HEK293 (cell line): ENCODE results near the gene HOXB9.

ENCODE experiments used
- CTCF ChIA-PET: fragments of 350-600 bp; formaldehyde crosslinking; extraction: SDS; loops from one replicate; lab custom pipeline; 2021; ENCODE audit warnings: antibody characterized with exemption; lab: Yijun Ruan, JAX
- POLR2A ChIA-PET: fragments of 300-600 bp; formaldehyde crosslinking; extraction: SDS; loops from one replicate; lab custom pipeline; 2020; ENCODE audit warnings: antibody characterized with exemption, inconsistent platforms; lab: Yijun Ruan, JAX
- H3K27ac ChIP-seq: fragments of 200-500 bp; sonication (Bioruptor generic); 2 replicates; pipeline ENCODE4 v1.5.1; 2014; ENCODE audit warnings: low read depth, low read length, control low read depth, inconsistent platforms; ENCODE audit errors: extremely low read depth
- H3K36me3 ChIP-seq, 2 experiments: fragments of 200-500 bp in 1 of 2; sonication (Bioruptor generic) in 1 of 2; 1 replicate in 1 of 2; 2 replicates in 1 of 2; pipeline ENCODE4 v1.5.1; 2014 to 2017; ENCODE audit warnings: inconsistent platforms in 2 of 2, low read length in 2 of 2; ENCODE audit not compliant: control insufficient read depth in 2 of 2, insufficient read depth in 1 of 2
- H3K4me1 ChIP-seq: fragments of 200-500 bp; sonication (Bioruptor generic); 2 replicates; pipeline ENCODE4 v1.5.1; 2014; ENCODE audit warnings: mild to moderate bottlenecking, low read length, inconsistent platforms; ENCODE audit not compliant: control insufficient read depth, insufficient read depth
- H3K4me3 ChIP-seq: 2 replicates; pipeline ENCODE4 v1.5.1; 2011; ENCODE audit warnings: low read depth, mild to moderate bottlenecking, control low read depth, low read length, moderate library complexity
- H3K9me3 ChIP-seq: fragments of 200-500 bp; sonication (Bioruptor generic); 2 replicates; pipeline ENCODE4 v1.5.1; 2014; ENCODE audit warnings: low read depth, low read length, inconsistent platforms; ENCODE audit not compliant: control insufficient read depth, insufficient read depth
- KLF8 ChIP-seq: fragments of 450-650 bp; formaldehyde crosslinking; IDR thresholded peaks from 2 replicates; pipeline ENCODE4 v1.5.1; 2016; ENCODE audit warnings: missing biosample characterization, missing genetic modification characterization
- OSR2 ChIP-seq: fragments of 450-650 bp; formaldehyde crosslinking; IDR thresholded peaks from 2 replicates; pipeline ENCODE4 v1.5.1; 2016; ENCODE audit warnings: missing biosample characterization, missing genetic modification characterization
- PRDM2 ChIP-seq: fragments of 450-650 bp; formaldehyde crosslinking; IDR thresholded peaks from 2 replicates; pipeline ENCODE4 v1.5.1; 2016; ENCODE audit warnings: missing biosample characterization, missing genetic modification characterization, borderline replicate concordance
- ZBTB26 ChIP-seq: fragments of 450-650 bp; formaldehyde crosslinking; optimal IDR thresholded peaks from 2 replicates; pipeline ENCODE3; 2016; ENCODE audit warnings: missing biosample characterization, mild to moderate bottlenecking, missing genetic modification characterization
- ZBTB44 ChIP-seq: fragments of 450-650 bp; IDR thresholded peaks from 2 replicates; pipeline ENCODE4 v1.5.1; 2018; ENCODE audit warnings: missing biosample characterization, mild to moderate bottlenecking, missing genetic modification characterization
- ZBTB6 ChIP-seq: fragments of 450-650 bp; formaldehyde crosslinking; IDR thresholded peaks from 2 replicates; pipeline ENCODE4 v1.5.1; 2017; ENCODE audit warnings: missing biosample characterization, missing genetic modification characterization
- ZNF202 ChIP-seq: fragments of 450-650 bp; formaldehyde crosslinking; IDR thresholded peaks from 2 replicates; pipeline ENCODE4 v1.5.1; 2016; ENCODE audit warnings: missing biosample characterization, missing genetic modification characterization, borderline replicate concordance
- ZNF341 ChIP-seq: fragments of 450-650 bp; formaldehyde crosslinking; IDR thresholded peaks from 2 replicates; pipeline ENCODE4; 2016; ENCODE audit warnings: low read depth, missing biosample characterization, missing genetic modification characterization
- ZNF488 ChIP-seq: fragments of 450-650 bp; formaldehyde crosslinking; IDR thresholded peaks from 2 replicates; pipeline ENCODE4 v1.5.1; 2016; ENCODE audit warnings: missing biosample characterization, missing genetic modification characterization
- ZNF514 ChIP-seq: fragments of 450-650 bp; formaldehyde crosslinking; IDR thresholded peaks from 2 replicates; pipeline ENCODE4 v1.5.1; 2016; ENCODE audit warnings: missing biosample characterization, missing genetic modification characterization
- ZNF596 ChIP-seq: fragments of 450-650 bp; IDR thresholded peaks from 2 replicates; pipeline ENCODE4 v1.5.0; 2018; ENCODE audit warnings: missing biosample characterization, mild to moderate bottlenecking, missing genetic modification characterization, moderate library complexity
- ZNF600 ChIP-seq: fragments of 450-650 bp; formaldehyde crosslinking; IDR thresholded peaks from 2 replicates; pipeline ENCODE4 v1.5.1; 2016; ENCODE audit warnings: missing biosample characterization, missing genetic modification characterization

Gene HOXB9

GRCh38 chr17:48613862-48614694 lies 12.1 kb downstream of the HOXB9 start (continued):
- TF ChIP-seq ZBTB44 (tag by site-specific recombination) (no peak), PRDM2 (tag by site-specific recombination) (no peak), ZNF488 (no peak), ZNF514 (no peak)

GRCh38 chr17:48612854-48613691 lies 13.1 kb downstream of the HOXB9 start:
- Histone ChIP-seq H3K4me3 (peak overlapping the region; percentile 49), H3K27ac (peak overlapping the region; percentile 94), H3K36me3 (no peaks in the 10 kb centered on the region; a peak in 1 of 3 replicates), H3K9me3 (no peaks in the 10 kb centered on the region), H3K4me1 (peaks cover 40% of the 10 kb centered on the region)
- TF ChIP-seq ZNF202 (no peak), KLF8 (tag by site-specific recombination) (peak; percentile 38; the same call in 1 of the 2 replicates), OSR2 (tag by site-specific recombination) (peak; percentile 19), ZBTB26 (peak; percentile 42), ZBTB6 (tag by site-specific recombination) (peak; percentile 29; the same call in 1 of the 2 replicates), ZNF600 (tag by site-specific recombination) (0 out of 2 replicates have a peak, but pooled peaks have one; percentile 15), ZNF341 (tag by site-specific recombination) (peak; percentile 7; the same call in 1 of the 2 replicates), ZNF596 (tag by site-specific recombination) (no peak)
- ChIA-PET CTCF (interaction anchor here (0.6 to 2.2 kb wide), 11 partner anchors 8 to 398 kb away, joined by 3 to 13 read pairs (median 4); no protein-coding TSS in a partner anchor), POLR2A (interaction anchor here (0.6 to 1.4 kb wide), 12 partner anchors 11 to 506 kb away, joined by 3 to 9 read pairs (median 3); partner anchors contain the start of genes HOXB9 and SNX11)
